HS-27A (cell line): ENCODE measurements around the gene TBC1D2B.
"Not testable (repeated sequence)": the region's sequence is repeated elsewhere in the genome, so short reads cannot be mapped to it uniquely, and the experiment has no call there.

Experiments
- DNase-seq: peaks from one replicate; pipeline ENCODE4 v3.0.0-alpha.2; 2012; ENCODE audit warnings: low read depth, missing footprints

TBC1D2B gene

GRCh38 chr15:78001656-78002055 is 75.9 kb downstream of the TBC1D2B start:
- no peak for DNase-seq

- no peak for DNase-seq
Measured at GRCh38 chr15:78000927-78001249, 76.6 kb downstream of the TBC1D2B start.

- DNase-seq: no peak
Measured at GRCh38 chr15:78000091-78000926, 77.2 kb downstream of the TBC1D2B start.

- no peak for DNase-seq
Measured at GRCh38 chr15:77999486-77999885, 78.0 kb downstream of the TBC1D2B start.

GRCh38 chr15:77998592-77998991 is 78.9 kb downstream of the TBC1D2B start:
- no peak for DNase-seq

- not testable (repeated sequence) for DNase-seq
Measured at GRCh38 chr15:77997761-77998554, 79.6 kb downstream of the TBC1D2B start.

- not testable (repeated sequence) for DNase-seq
Measured at GRCh38 chr15:77997221-77997620, 80.3 kb downstream of the TBC1D2B start.

- not testable (repeated sequence) for DNase-seq
Measured at GRCh38 chr15:77996713-77997171, 80.8 kb downstream of the TBC1D2B start.

- DNase-seq: not testable (repeated sequence)
Measured at GRCh38 chr15:77996226-77996625, 81.3 kb downstream of the TBC1D2B start.

- DNase-seq: not testable (repeated sequence)
Measured at GRCh38 chr15:77995537-77995918, 82.0 kb downstream of the TBC1D2B start.

GRCh38 chr15:77994893-77995536 is 82.5 kb downstream of the TBC1D2B start:
- not testable (repeated sequence) for DNase-seq

GRCh38 chr15:77993970-77994693 is 83.4 kb downstream of the TBC1D2B start:
- DNase-seq: peak; percentile 93

GRCh38 chr15:77993374-77993911 is 84.1 kb downstream of the TBC1D2B start:
- DNase-seq: no peak

- no peak for DNase-seq
Measured at GRCh38 chr15:77992356-77993222, 84.9 kb downstream of the TBC1D2B start.

- DNase-seq: not testable (repeated sequence)
Measured at GRCh38 chr15:77991658-77992201, 85.8 kb downstream of the TBC1D2B start.

GRCh38 chr15:77991029-77991406 is 86.5 kb downstream of the TBC1D2B start:
- no peak for DNase-seq

- no peak for DNase-seq
Measured at GRCh38 chr15:77989296-77990143, 88.0 kb downstream of the TBC1D2B start.

GRCh38 chr15:77988347-77989295 is 88.9 kb downstream of the TBC1D2B start:
- no peak for DNase-seq
